B cell (primary cell): Measurements from ENCODE around the gene MAGEB3. TPM values are rescaled to one million over a fixed set of nuclear protein-coding genes. Genes with fewer than 3 reads are reported as not detected.

Experiments
- ATAC-seq: fragments of 200-7000 bp; cut with Tn5 transposase; one replicate; pipeline ENCODE4 v1.10.0; 2021; ENCODE audit warnings: low read depth, mild to moderate bottlenecking, moderate number of reproducible peaks, moderate library complexity
- CTCF ChIA-PET: fragments of 350-600 bp; sonication (Branson Sonifier 250); formaldehyde crosslinking; loops from one replicate; lab custom pipeline; 2021; ENCODE audit warnings: antibody characterized with exemption, inconsistent platforms; lab: Charles Lee
- POLR2A ChIA-PET: fragments of 350-600 bp; sonication (Branson Sonifier 250); formaldehyde crosslinking; loops from one replicate; lab custom pipeline; 2021; ENCODE audit warnings: antibody characterized with exemption; lab: Charles Lee
- DNase-seq: peaks from one replicate; pipeline ENCODE4 v3.0.0; 2013
- H2AFZ ChIP-seq: 2 replicates; pipeline ENCODE4 v1.6.1; 2012; ENCODE audit warnings: mild to moderate bottlenecking, low read depth, low read length; ENCODE audit not compliant: insufficient read depth, poor library complexity, severe bottlenecking
- H3K27ac ChIP-seq, 2 donors: 1 replicate in 1 of 2; 2 replicates in 1 of 2; pipeline ENCODE4 v1.5.1; 2012 to 2013; ENCODE audit warnings: low read length in 2 of 2, mild to moderate bottlenecking in 2 of 2, moderate library complexity in 1 of 2
- H3K27me3 ChIP-seq, 4 experiments: fragments of 200-600 bp in 1 of 4; sonication (generic) in 1 of 4; replicated peaks in 1 of 4; 1 replicate in 2 of 4; 2 replicates in 2 of 4; pipeline versions ENCODE4 v1.6.1 to v1.7.0; 2013 to 2016; ENCODE audit warnings: low read length in 3 of 4, mild to moderate bottlenecking in 2 of 4, mixed read lengths in 1 of 4, moderate library complexity in 1 of 4; ENCODE audit not compliant: insufficient read depth in 4 of 4, control insufficient read depth in 3 of 4; ENCODE audit errors: control extremely low read depth in 1 of 4
- H3K36me3 ChIP-seq, 2 experiments: replicated peaks in 1 of 2; 1 replicate in 1 of 2; 2 replicates in 1 of 2; pipeline versions ENCODE4 v1.6.1 to v1.7.1; 2013; ENCODE audit warnings: low read length in 1 of 2; ENCODE audit not compliant: insufficient read depth in 2 of 2, control insufficient read depth in 1 of 2; ENCODE audit errors: control extremely low read depth in 1 of 2, extremely low read depth in 1 of 2
- H3K4me1 ChIP-seq, 2 donors: fragments of 200-600 bp in 1 of 2; sonication (generic) in 1 of 2; 1 replicate in 1 of 2; 2 replicates in 1 of 2; pipeline versions ENCODE4 v1.5.1 to v1.6.1; 2013 to 2017; ENCODE audit warnings: low read length in 2 of 2; ENCODE audit not compliant: control insufficient read depth in 2 of 2, insufficient read depth in 2 of 2
- H3K4me2 ChIP-seq: replicated peaks from 2 replicates; pipeline ENCODE3; 2012; ENCODE audit warnings: mild to moderate bottlenecking, low read depth, low read length; ENCODE audit not compliant: poor library complexity, severe bottlenecking
- H3K4me3 ChIP-seq, 5 experiments: fragments of 200-600 bp in 1 of 5; sonication (generic) in 1 of 5; 1 replicate in 3 of 5; 2 replicates in 2 of 5; pipeline versions ENCODE4 v1.5.1 to v1.7.0; 2011 to 2016; ENCODE audit warnings: low read length in 4 of 5, mild to moderate bottlenecking in 4 of 5, low read depth in 2 of 5, control low read depth in 1 of 5, moderate library complexity in 1 of 5; ENCODE audit not compliant: insufficient read depth in 1 of 5; ENCODE audit errors: control extremely low read depth in 1 of 5, extremely low read depth in 1 of 5
- H3K79me2 ChIP-seq: fragments of 200-600 bp; sonication (generic); one replicate; pipeline ENCODE4 v1.6.0; 2016; ENCODE audit warnings: low read length; ENCODE audit not compliant: control insufficient read depth, insufficient read depth
- H3K9ac ChIP-seq: fragments of 200-600 bp; sonication (generic); 2 replicates; pipeline ENCODE4 v1.6.1; 2017; ENCODE audit warnings: mild to moderate bottlenecking, low read length, moderate library complexity
- H3K9me3 ChIP-seq, 3 donors: one replicate each; pipeline versions ENCODE4 v1.6.1 to v1.7.1; 2013; ENCODE audit warnings: low read length in 2 of 3; ENCODE audit not compliant: control insufficient read depth in 2 of 3, insufficient read depth in 1 of 3; ENCODE audit errors: control extremely low read depth in 1 of 3
- H4K20me1 ChIP-seq: 2 replicates; pipeline ENCODE4 v1.6.0; 2012; ENCODE audit warnings: mild to moderate bottlenecking, low read length; ENCODE audit not compliant: insufficient read depth, control insufficient read depth, poor library complexity, severe bottlenecking
- H3K27ac Mint-ChIP-seq: one replicate; pipeline ENCODE4 v1.8.0; 2021; ENCODE audit warnings: mixed read lengths
- H3K27me3 Mint-ChIP-seq: one replicate; pipeline ENCODE4 v1.8.0; 2021; ENCODE audit warnings: mixed read lengths
- H3K4me1 Mint-ChIP-seq: one replicate; pipeline ENCODE4 v1.8.0; 2021; ENCODE audit warnings: mixed read lengths
- H3K4me3 Mint-ChIP-seq: one replicate; pipeline ENCODE4 v1.8.0; 2021; ENCODE audit warnings: mixed read lengths
- H3K9me3 Mint-ChIP-seq: one replicate; pipeline ENCODE4 v1.8.0; 2022; ENCODE audit warnings: mixed read lengths; ENCODE audit not compliant: insufficient read depth
- CTCF ChIP-seq: fragments of 200-600 bp; IDR thresholded peaks from one replicate; pipeline ENCODE4 v1.8.0; 2022; ENCODE audit warnings: antibody characterized with exemption, mild to moderate bottlenecking
- EZH2 ChIP-seq: IDR thresholded peaks from 2 replicates; pipeline ENCODE4 v1.6.1; 2012; ENCODE audit warnings: borderline replicate concordance, low read depth, mild to moderate bottlenecking, moderate library complexity, low read length; ENCODE audit not compliant: insufficient read depth, poor library complexity, severe bottlenecking
- WGBS: methylation state at CpG from one replicate; pipeline ENCODE4 v1.1.5; 2013; ENCODE audit warnings: missing lambda C conversion rate; ENCODE audit not compliant: insufficient coverage; 5-methylcytosine and 5-hydroxymethylcytosine counted together
- intact Hi-C: fragments of 100-400 bp; cut with micrococcal nuclease; formaldehyde crosslinking; loops from one replicate; pipeline ENCODE4 v1.10.0; 2022
- polyA plus RNA-seq: library from polyadenylated mRNA; depleted of rRNA; stranded (reverse); fragments of >200 nt; gene quantifications from 2 replicates; pipeline ENCODE4 v1.2.3, GENCODE V29; 2012
- total RNA-seq, 2 donors: library from RNA; stranded (reverse); fragments of 120-200 nt in 1 of 2; gene quantifications; 1 replicate in 1 of 2; 2 replicates in 1 of 2; pipeline versions ENCODE4 v1.2.3 to v1.2.4, GENCODE V29; 2013 to 2022

MAGEB3 gene
- total and polyA plus RNA-seq, 2 donors (not counting 1 experiment from before 2014, with no cell fraction given), result not detected

- DNase-seq (no peak), ATAC-seq (no peak)
- intact Hi-C loops, result no loop called here
- Mint-ChIP-seq H3K9me3 (no peaks in the 10 kb centered on the region), H3K27me3 (no peaks in the 10 kb centered on the region), H3K27ac (no peak within 1 kb of the TSS), H3K4me1 (no peaks in the 10 kb centered on the region), H3K4me3 (no peak within 1 kb of the TSS)
- Histone ChIP-seq H3K27ac (no peak within 1 kb of the TSS), H3K4me3 (no peak within 1 kb of the TSS), H3K27me3 (no peaks in the 10 kb centered on the region), H3K9ac (no peak within 1 kb of the TSS), H3K36me3 (no peaks in the 10 kb centered on the region), H3K79me2 (no peaks in the 10 kb centered on the region), H2AFZ (no peak within 1 kb of the TSS), H4K20me1 (no peaks in the 10 kb centered on the region), H3K9me3 (no peaks in the 10 kb centered on the region), H3K4me2 (no peak within 1 kb of the TSS), H3K4me1 (no peaks in the 10 kb centered on the region)
- TF ChIP-seq CTCF (no peak), EZH2 (no peak)
- CTCF ChIA-PET, result no interaction called here
- POLR2A ChIA-PET, result no interaction called here
- 85% methylated on average over 2 of the region's 10 CpGs for whole genome bisulfite sequencing
These were observed 11.4 kb downstream of the MAGEB3 start, which contains the start of gene MAGEB4 for GRCh38 chrX:30241724-30242415. MAGEB4 (plus strand) TSS chrX:30242000; CDS start chrX:30242136, 136 bp downstream.

GRCh38 chrX:30246769-30247489, 16.5 kb downstream of the MAGEB3 start, which contains the start of gene MAGEB1:
MAGEB1 (plus strand) TSS chrX:30247146; CDS start chrX:30250494, 3,348 bp downstream.
- Histone ChIP-seq H3K27me3 (no peaks in the 10 kb centered on the region), H4K20me1 (no peaks in the 10 kb centered on the region), H3K9ac (no peak within 1 kb of the TSS), H2AFZ (no peak within 1 kb of the TSS), H3K27ac (no peak within 1 kb of the TSS), H3K4me3 (no peak within 1 kb of the TSS), H3K36me3 (no peaks in the 10 kb centered on the region), H3K9me3 (no peaks in the 10 kb centered on the region), H3K4me2 (no peak within 1 kb of the TSS), H3K4me1 (no peaks in the 10 kb centered on the region), H3K79me2 (no peaks in the 10 kb centered on the region)
- Mint-ChIP-seq H3K4me3 (no peak within 1 kb of the TSS), H3K27me3 (no peaks in the 10 kb centered on the region), H3K27ac (no peak within 1 kb of the TSS), H3K4me1 (no peaks in the 10 kb centered on the region), H3K9me3 (no peaks in the 10 kb centered on the region)
- intact Hi-C loops, result no loop called here
- POLR2A ChIA-PET, result no interaction called here
- 96% methylated on average over 18 of the region's 38 CpGs for WGBS
- ATAC-seq (no peak), DNase-seq (no peak)
- TF ChIP-seq CTCF (no peak), EZH2 (no peak)
- CTCF ChIA-PET, result no interaction called here
